H9 (cell line): ENCODE results near the gene SLC7A4. TPM values are rescaled to one million over a fixed set of nuclear protein-coding genes. Genes with fewer than 3 reads are reported as not detected.
"Not testable (repeated sequence)": the region's sequence is repeated elsewhere in the genome, so short reads cannot be mapped to it uniquely, and the experiment has no call there.

Experiments used
- DNase-seq: peaks from one replicate; pipeline ENCODE4 v3.0.0-alpha.2; 2017
- H2AFZ ChIP-seq: one replicate; pipeline ENCODE4 v1.6.1; 2013; ENCODE audit warnings: mild to moderate bottlenecking, low read length, control low read depth, moderate library complexity
- H2AK5ac ChIP-seq: 2 replicates; pipeline ENCODE4 v1.6.1; 2013; ENCODE audit warnings: low read length, control low read depth, mixed read lengths; ENCODE audit not compliant: insufficient read length
- H2BK120ac ChIP-seq: one replicate; pipeline ENCODE4 v1.6.1; 2013; ENCODE audit warnings: low read depth, mild to moderate bottlenecking, low read length, control low read depth, inconsistent platforms; ENCODE audit not compliant: poor library complexity, severe bottlenecking
- H2BK12ac ChIP-seq: 2 replicates; pipeline ENCODE4 v1.6.1; 2013; ENCODE audit warnings: low read length, control low read depth, mixed read lengths, low read depth; ENCODE audit not compliant: insufficient read length
- H2BK15ac ChIP-seq: 2 replicates; pipeline ENCODE4 v1.6.1; 2013; ENCODE audit warnings: low read depth, low read length, control low read depth
- H2BK20ac ChIP-seq: one replicate; pipeline ENCODE4 v1.6.1; 2013; ENCODE audit warnings: low read depth, mild to moderate bottlenecking, low read length, control low read depth, inconsistent platforms; ENCODE audit not compliant: poor library complexity, severe bottlenecking
- H2BK5ac ChIP-seq: 2 replicates; pipeline ENCODE4 v1.6.1; 2013; ENCODE audit warnings: low read length, control low read depth, mixed read lengths; ENCODE audit not compliant: insufficient read length
- H3K14ac ChIP-seq: 2 replicates; pipeline ENCODE4 v1.6.1; 2013; ENCODE audit warnings: low read length, control low read depth; ENCODE audit not compliant: insufficient read depth
- H3K18ac ChIP-seq: 2 replicates; pipeline ENCODE4 v1.6.1; 2013; ENCODE audit warnings: low read depth, mild to moderate bottlenecking, mixed read lengths, low read length, control low read depth; ENCODE audit not compliant: insufficient read length
- H3K23ac ChIP-seq: 2 replicates; pipeline ENCODE4 v1.6.1; 2013; ENCODE audit warnings: low read length, control low read depth, mixed read lengths, low read depth; ENCODE audit not compliant: insufficient read length
- H3K23me2 ChIP-seq: 2 replicates; pipeline ENCODE4 v1.6.1; 2013; ENCODE audit warnings: low read depth, mild to moderate bottlenecking, mixed read lengths, low read length, control low read depth; ENCODE audit not compliant: insufficient read length, poor library complexity, severe bottlenecking
- H3K27ac ChIP-seq: 2 replicates; pipeline ENCODE4 v1.5.1; 2013; ENCODE audit warnings: low read length, control low read depth, mixed read lengths, low read depth; ENCODE audit not compliant: insufficient read length
- H3K27me3 ChIP-seq: 2 replicates; pipeline ENCODE4 v1.6.1; 2013; ENCODE audit warnings: low read length, control low read depth, inconsistent platforms; ENCODE audit not compliant: insufficient read depth
- H3K4ac ChIP-seq: 2 replicates; pipeline ENCODE4 v1.6.1; 2013; ENCODE audit warnings: low read depth, mild to moderate bottlenecking, control low read depth, inconsistent platforms, low read length, moderate library complexity
- H3K4me1 ChIP-seq: 2 replicates; pipeline ENCODE4 v1.6.1; 2013; ENCODE audit warnings: low read length, control low read depth, inconsistent platforms; ENCODE audit not compliant: insufficient read depth
- H3K4me2 ChIP-seq: 2 replicates; pipeline ENCODE4 v1.6.1; 2013; ENCODE audit warnings: low read length, control low read depth, mixed read lengths; ENCODE audit not compliant: insufficient read length, insufficient read depth
- H3K56ac ChIP-seq: 2 replicates; pipeline ENCODE4 v1.6.1; 2013; ENCODE audit warnings: low read depth, mild to moderate bottlenecking, mixed read lengths, low read length, control low read depth; ENCODE audit not compliant: insufficient read length
- H3K79me1 ChIP-seq: 2 replicates; pipeline ENCODE4 v1.6.1; 2013; ENCODE audit warnings: low read depth, mild to moderate bottlenecking, moderate library complexity, low read length, control low read depth, inconsistent platforms; ENCODE audit not compliant: insufficient read depth, poor library complexity, severe bottlenecking
- H3K79me2 ChIP-seq: 2 replicates; pipeline ENCODE4 v1.6.1; 2013; ENCODE audit warnings: low read length, control low read depth, inconsistent platforms; ENCODE audit not compliant: insufficient read depth
- H3K9ac ChIP-seq: 2 replicates; pipeline ENCODE4 v1.6.1; 2013; ENCODE audit warnings: low read length, control low read depth, mixed read lengths; ENCODE audit not compliant: insufficient read length; ENCODE audit errors: extremely low read depth
- H3K9me3 ChIP-seq: one replicate; pipeline ENCODE4 v1.6.1; 2013; ENCODE audit warnings: low read depth, low read length, inconsistent platforms; ENCODE audit not compliant: control insufficient read depth
- H3T11ph ChIP-seq: one replicate; pipeline ENCODE4 v1.6.1; 2013; ENCODE audit warnings: mild to moderate bottlenecking, low read length, control low read depth, inconsistent platforms
- H4K20me1 ChIP-seq: one replicate; pipeline ENCODE4 v1.6.1; 2013; ENCODE audit not compliant: control insufficient read depth, insufficient read length, insufficient read depth
- H4K5ac ChIP-seq: 2 replicates; pipeline ENCODE4 v1.6.1; 2013; ENCODE audit warnings: low read depth, mild to moderate bottlenecking, mixed read lengths, low read length, control low read depth; ENCODE audit not compliant: insufficient read length
- H4K8ac ChIP-seq: replicated peaks from 2 replicates; pipeline ENCODE4 v1.6.1; 2013; ENCODE audit warnings: low read length, control low read depth, mixed read lengths, low read depth; ENCODE audit not compliant: insufficient read length
- H4K91ac ChIP-seq: 2 replicates; pipeline ENCODE4 v1.6.1; 2013; ENCODE audit warnings: low read depth, mild to moderate bottlenecking, moderate library complexity, mixed read lengths, low read length, control low read depth; ENCODE audit not compliant: insufficient read length
- H3K27ac Mint-ChIP-seq, 3 experiments: 2 replicates in 2 of 3; 3 replicates in 1 of 3; pipeline ENCODE4 v1.8.0; 2020 to 2021; ENCODE audit warnings: mixed read lengths in 3 of 3, mild to moderate bottlenecking in 1 of 3, moderate library complexity in 1 of 3
- H3K27me3 Mint-ChIP-seq: 2 replicates; pipeline ENCODE4 v1.8.0; 2021; ENCODE audit warnings: low read depth, mild to moderate bottlenecking, moderate library complexity, mixed read lengths
- H3K36me3 Mint-ChIP-seq, 3 experiments: 2 replicates in 2 of 3; 3 replicates in 1 of 3; pipeline ENCODE4 v1.8.0; 2020 to 2021; ENCODE audit warnings: low read depth in 3 of 3, mixed read lengths in 3 of 3; ENCODE audit not compliant: insufficient read depth in 1 of 3
- H3K4me1 Mint-ChIP-seq, 2 experiments: 2 replicates each; pipeline ENCODE4 v1.8.0; 2020; ENCODE audit warnings: mixed read lengths in 2 of 2
- H3K4me3 Mint-ChIP-seq, 2 experiments: 2 replicates in 1 of 2; 3 replicates in 1 of 2; pipeline ENCODE4 v1.8.0; 2020 to 2021; ENCODE audit warnings: mild to moderate bottlenecking in 2 of 2, mixed read lengths in 2 of 2, moderate library complexity in 1 of 2
- H3K9me3 Mint-ChIP-seq, 2 experiments: 2 replicates in 1 of 2; 3 replicates in 1 of 2; pipeline ENCODE4 v1.8.0; 2020; ENCODE audit warnings: mild to moderate bottlenecking in 2 of 2, mixed read lengths in 2 of 2, moderate library complexity in 1 of 2
- CTCF ChIP-seq: fragments of 200-600 bp; sonication (generic); conservative IDR thresholded peaks from 3 replicates; pipeline ENCODE4 v1.8.0; 2021; ENCODE audit warnings: antibody characterized with exemption, mild to moderate bottlenecking
- WGBS: extraction: QIAGEN DNeasy Blood & Tissue Kit; methylation state at CpG from one replicate; pipeline ENCODE4 v1.1.7; 2013; ENCODE audit warnings: missing lambda C conversion rate, low lambda C conversion rate, mixed read lengths; ENCODE audit not compliant: insufficient read length; ENCODE audit errors: extremely low coverage; 5-methylcytosine and 5-hydroxymethylcytosine counted together
- total RNA-seq: library from RNA; stranded (reverse); gene quantifications from 2 replicates; pipeline ENCODE4 v1.2.1, GENCODE V29; 2021

Gene SLC7A4
- total RNA-seq, 1 experiment from 2014 or later, result 0.09 TPM

- no peak for TF ChIP-seq CTCF
- no peak overlapping the region for H4K8ac ChIP-seq
- H3K4ac ChIP-seq, result no peak overlapping the region
- Mint-ChIP-seq H3K27me3 (peaks cover 12% of the 10 kb centered on the region), H3K9me3 (peaks cover 5 to 6% of the 10 kb centered on the region in 2 experiments; a peak in 4 of 5 replicates), H3K27ac (no peak overlapping the region; a peak in 1 of 7 replicates), H3K4me3 (no peak overlapping the region), H3K4me1 (no peaks in the 10 kb centered on the region), H3K36me3 (peaks cover 0 to 5% (median 0%) of the 10 kb centered on the region in 3 experiments; a peak in 1 of 7 replicates)
- H2AK5ac ChIP-seq, result no peak overlapping the region
- no peak for DNase-seq
- H2AFZ ChIP-seq, result no peak overlapping the region
- H2BK120ac ChIP-seq, result no peak overlapping the region
- H3K4me1 ChIP-seq, result no peaks in the 10 kb centered on the region
- H3K9me3 ChIP-seq, result no peaks in the 10 kb centered on the region
- H3K27ac ChIP-seq, result no peak overlapping the region
- H3K23me2 ChIP-seq, result no peaks in the 10 kb centered on the region
- H3K56ac ChIP-seq, result no peak overlapping the region
- no peaks in the 10 kb centered on the region for H4K20me1 ChIP-seq
- H4K5ac ChIP-seq, result no peak overlapping the region
- WGBS, result no CpG with 5 or more reads among the region's 13 CpGs
- H3K79me1 ChIP-seq, result no peaks in the 10 kb centered on the region
- H2BK12ac ChIP-seq, result no peak overlapping the region
- H3K9ac ChIP-seq, result no peak overlapping the region
- no peak overlapping the region; the same call in 1 of the 2 replicates for H2BK15ac ChIP-seq
- no peaks in the 10 kb centered on the region for H3K27me3 ChIP-seq
- H3K4me2 ChIP-seq, result no peak overlapping the region
- H3T11ph ChIP-seq, result no peak overlapping the region
- H3K79me2 ChIP-seq, result no peaks in the 10 kb centered on the region
- no peak overlapping the region for H3K18ac ChIP-seq
- H4K91ac ChIP-seq, result no peak overlapping the region
- H2BK20ac ChIP-seq, result no peak overlapping the region
- H3K14ac ChIP-seq, result no peak overlapping the region; the same call in 1 of the 2 replicates
- H3K23ac ChIP-seq, result no peak overlapping the region
- no peak overlapping the region for H2BK5ac ChIP-seq
Measured at GRCh38 chr22:21064917-21065864, 32.8 kb upstream of the SLC7A4 start.

GRCh38 chr22:21064425-21064824 is 32.1 kb upstream of the SLC7A4 start:
- not testable (repeated sequence) for H3T11ph ChIP-seq, H4K20me1 ChIP-seq, H3K4me1 Mint-ChIP-seq, H3K79me1 ChIP-seq, H3K27me3 Mint-ChIP-seq, H3K9me3 Mint-ChIP-seq, H2AFZ ChIP-seq, H3K36me3 Mint-ChIP-seq, H3K18ac ChIP-seq, H3K14ac ChIP-seq, H4K5ac ChIP-seq, H3K27me3 ChIP-seq, H3K4me2 ChIP-seq, H3K23me2 ChIP-seq, H2AK5ac ChIP-seq, H3K4ac ChIP-seq, H3K4me3 Mint-ChIP-seq, H3K27ac Mint-ChIP-seq, H3K4me1 ChIP-seq, H3K9ac ChIP-seq, H2BK15ac ChIP-seq, H3K9me3 ChIP-seq, H3K79me2 ChIP-seq, H3K56ac ChIP-seq, H4K8ac ChIP-seq, H2BK120ac ChIP-seq, H2BK12ac ChIP-seq, H3K23ac ChIP-seq, H2BK20ac ChIP-seq, DNase-seq, H3K27ac ChIP-seq, H2BK5ac ChIP-seq, H4K91ac ChIP-seq
- no CpG with 5 or more reads among the region's 11 CpGs for WGBS
